Measurements from ENCODE around the gene SSR4.

SSR4 gene

GRCh38 chrX:153831429-153832150 lies 37.1 kb downstream of the SSR4 start:
- DNase-seq, result no peak

- DNase-seq, result no peak
These were observed 38.3 kb downstream of the SSR4 start for GRCh38 chrX:153832728-153833127.

- no peak for DNase-seq
These were observed 42.5 kb downstream of the SSR4 start for GRCh38 chrX:153836921-153837320.

- no peak for DNase-seq
These were observed 50.1 kb downstream of the SSR4 start for GRCh38 chrX:153844509-153845082.

- no peak for DNase-seq
These were observed 50.7 kb downstream of the SSR4 start for GRCh38 chrX:153845195-153845594.

- no peak for DNase-seq
These were observed 51.4 kb downstream of the SSR4 start for GRCh38 chrX:153845842-153846241.
